WTC11 (cell line): ENCODE results near the gene CAST.

Experiments
- CTCF ChIP-seq: fragments of 200-600 bp; IDR thresholded peaks from 2 replicates; pipeline ENCODE4 v1.8.0; 2022; ENCODE audit warnings: antibody characterized with exemption
- E2F4 ChIP-seq: sonication (generic); formaldehyde crosslinking; IDR thresholded peaks from 2 replicates; pipeline ENCODE4 v1.8.1; 2022; ENCODE audit warnings: low read depth, mild to moderate bottlenecking, moderate library complexity, missing genetic modification reagents, borderline replicate concordance
- GABPB1 ChIP-seq: sonication (generic); formaldehyde crosslinking; IDR thresholded peaks from 2 replicates; pipeline ENCODE4 v1.8.1; 2023; ENCODE audit warnings: mild to moderate bottlenecking, missing genetic modification reagents
- JUN ChIP-seq: sonication (generic); formaldehyde crosslinking; IDR thresholded peaks from 2 replicates; pipeline ENCODE4 v1.8.0; 2023; ENCODE audit warnings: mild to moderate bottlenecking, missing genetic modification reagents
- SP1 ChIP-seq: sonication (generic); formaldehyde crosslinking; conservative IDR thresholded peaks from 2 replicates; pipeline ENCODE4 v1.8.1; 2022; ENCODE audit warnings: missing genetic modification reagents
- ZNF121 ChIP-seq: sonication (generic); formaldehyde crosslinking; IDR thresholded peaks from 2 replicates; pipeline ENCODE4 v1.8.0; 2023; ENCODE audit warnings: missing genetic modification reagents
- ZNF138 ChIP-seq: sonication (generic); formaldehyde crosslinking; conservative IDR thresholded peaks from 2 replicates; pipeline ENCODE4 v1.8.1; 2022; ENCODE audit warnings: mild to moderate bottlenecking, moderate library complexity, missing genetic modification reagents
- ZNF416 ChIP-seq: fragments of 250-450 bp; sonication (Bioruptor Pico); IDR thresholded peaks from 2 replicates; pipeline ENCODE4 v1.9.0; 2021; ENCODE audit warnings: mild to moderate bottlenecking, inconsistent platforms
- ZNF512 ChIP-seq: sonication (generic); formaldehyde crosslinking; IDR thresholded peaks from 2 replicates; pipeline ENCODE4 v1.8.1; 2022; ENCODE audit warnings: missing genetic modification reagents, borderline replicate concordance

- TF ChIP-seq ZNF416 (CRISPR knock-in tag) (no peak), JUN (no peak), CTCF (no peak), ZNF138 (CRISPR knock-in tag) (no peak), ZNF512 (CRISPR knock-in tag) (no peak), E2F4 (CRISPR knock-in tag) (no peak), ZNF121 (CRISPR knock-in tag) (no peak), SP1 (CRISPR knock-in tag) (no peak), GABPB1 (CRISPR knock-in tag) (no peak)
Observed at GRCh38 chr5:96821260-96821916, 159.2 kb downstream of the CAST start.
